ENCODE results near the gene TMPRSS3.

DNA sequence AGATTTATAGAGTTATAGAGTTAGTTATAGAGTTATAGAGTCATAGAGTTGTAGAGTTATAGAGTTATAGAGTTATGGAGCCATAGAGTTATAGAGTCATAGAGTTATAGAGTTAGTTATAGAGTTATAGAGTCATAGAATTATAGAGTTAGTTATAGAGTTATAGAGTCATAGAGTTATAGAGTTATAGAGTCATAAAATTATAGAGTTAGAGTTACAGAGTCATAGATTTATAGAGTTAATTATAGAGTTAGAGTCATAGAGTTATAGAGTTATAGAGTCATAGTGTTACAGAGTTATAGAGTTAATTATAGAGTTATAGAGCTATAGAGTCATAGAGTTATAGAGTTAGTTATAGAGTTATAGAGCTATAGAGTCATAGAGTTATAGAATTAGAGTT, 40.0 kb upstream of the TMPRSS3 start:
- TF ChIP-seq, protein P1, sequence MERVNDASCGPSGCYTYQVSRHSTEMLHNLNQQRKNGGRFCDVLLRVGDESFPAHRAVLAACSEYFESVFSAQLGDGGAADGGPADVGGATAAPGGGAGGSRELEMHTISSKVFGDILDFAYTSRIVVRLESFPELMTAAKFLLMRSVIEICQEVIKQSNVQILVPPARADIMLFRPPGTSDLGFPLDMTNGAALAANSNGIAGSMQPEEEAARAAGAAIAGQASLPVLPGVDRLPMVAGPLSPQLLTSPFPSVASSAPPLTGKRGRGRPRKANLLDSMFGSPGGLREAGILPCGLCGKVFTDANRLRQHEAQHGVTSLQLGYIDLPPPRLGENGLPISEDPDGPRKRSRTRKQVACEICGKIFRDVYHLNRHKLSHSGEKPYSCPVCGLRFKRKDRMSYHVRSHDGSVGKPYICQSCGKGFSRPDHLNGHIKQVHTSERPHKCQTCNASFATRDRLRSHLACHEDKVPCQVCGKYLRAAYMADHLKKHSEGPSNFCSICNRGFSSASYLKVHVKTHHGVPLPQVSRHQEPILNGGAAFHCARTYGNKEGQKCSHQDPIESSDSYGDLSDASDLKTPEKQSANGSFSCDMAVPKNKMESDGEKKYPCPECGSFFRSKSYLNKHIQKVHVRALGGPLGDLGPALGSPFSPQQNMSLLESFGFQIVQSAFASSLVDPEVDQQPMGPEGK (tag by site-specific recombination; IDR thresholded peaks at IDR 0.05): no peak
- TF ChIP-seq ZNF354C (tag by site-specific recombination; IDR thresholded peaks at IDR 0.05; ENCODE audit: borderline replicate concordance, low read depth) (no peak), YY1 (tag by site-specific recombination; IDR thresholded peaks at IDR 0.05) (no peak), TCF7L2 (IDR thresholded peaks at IDR 0.05; ENCODE audit: borderline replicate concordance, low read depth, low read length) (no peak)
